Astrocyte (in vitro differentiated cells and primary cell): ENCODE results near the gene LGMN. TPM values are rescaled to one million over a fixed set of nuclear protein-coding genes. Genes with fewer than 3 reads are reported as not detected.

Experiments used
- DNase-seq: peaks from one replicate; pipeline ENCODE4 v3.0.0-alpha.2; 2010; ENCODE audit warnings: low read depth
- FAIRE-seq: peaks from 2 replicates; lab custom pipeline; 2011; peaks lifted over from hg19 to GRCh38; lab: Jason Lieb, UNC
- H2AFZ ChIP-seq: 2 replicates; pipeline ENCODE4 v1.6.0; 2012; ENCODE audit warnings: low read depth, low read length, inconsistent platforms
- H3K27ac ChIP-seq: 2 replicates; pipeline ENCODE4 v1.5.1; 2011; ENCODE audit warnings: low read depth, low read length, inconsistent platforms
- H3K27me3 ChIP-seq: 2 replicates; pipeline ENCODE4 v1.6.0; 2011; ENCODE audit warnings: low read length, inconsistent platforms; ENCODE audit not compliant: insufficient read depth
- H3K36me3 ChIP-seq: 2 replicates; pipeline ENCODE4 v1.5.1; 2011; ENCODE audit warnings: low read length, inconsistent platforms; ENCODE audit not compliant: insufficient read depth
- H3K4me1 ChIP-seq: 2 replicates; pipeline ENCODE4 v1.5.1; 2011; ENCODE audit warnings: low read length, inconsistent platforms; ENCODE audit not compliant: insufficient read depth
- H3K4me2 ChIP-seq: 2 replicates; pipeline ENCODE4 v1.6.0; 2012; ENCODE audit warnings: low read length, inconsistent platforms
- H3K4me3 ChIP-seq: 2 replicates; pipeline ENCODE4 v1.5.1; 2011; ENCODE audit warnings: low read depth, mild to moderate bottlenecking, low read length, inconsistent platforms; ENCODE audit not compliant: insufficient read depth
- H3K79me2 ChIP-seq: 2 replicates; pipeline ENCODE4 v1.6.0; 2012; ENCODE audit warnings: mild to moderate bottlenecking, low read length, inconsistent platforms; ENCODE audit not compliant: insufficient read depth
- H3K9ac ChIP-seq: 2 replicates; pipeline ENCODE4 v1.6.0; 2012; ENCODE audit warnings: mild to moderate bottlenecking, low read length, inconsistent platforms
- H3K9me3 ChIP-seq: 2 replicates; pipeline ENCODE4 v1.5.1; 2012; ENCODE audit warnings: low read depth, mild to moderate bottlenecking, low read length, inconsistent platforms; ENCODE audit not compliant: insufficient read depth
- H4K20me1 ChIP-seq: 2 replicates; pipeline ENCODE4 v1.6.0; 2012; ENCODE audit warnings: low read length, inconsistent platforms; ENCODE audit not compliant: insufficient read depth
- H3K27ac Mint-ChIP-seq: one replicate; pipeline ENCODE4 v1.8.0; 2021; ENCODE audit warnings: mild to moderate bottlenecking, mixed read lengths; ENCODE audit not compliant: unreplicated experiment
- H3K27me3 Mint-ChIP-seq: one replicate; pipeline ENCODE4 v1.8.0; 2021; ENCODE audit warnings: low read depth, mixed read lengths; ENCODE audit not compliant: unreplicated experiment
- H3K36me3 Mint-ChIP-seq: one replicate; pipeline ENCODE4 v1.8.0; 2021; ENCODE audit warnings: low read depth, mixed read lengths; ENCODE audit not compliant: unreplicated experiment
- H3K4me1 Mint-ChIP-seq: one replicate; pipeline ENCODE4 v1.8.0; 2021; ENCODE audit warnings: low read depth, mixed read lengths; ENCODE audit not compliant: unreplicated experiment
- H3K4me3 Mint-ChIP-seq: one replicate; pipeline ENCODE4 v1.8.0; 2021; ENCODE audit warnings: mild to moderate bottlenecking, moderate library complexity, mixed read lengths; ENCODE audit not compliant: unreplicated experiment
- H3K9me3 Mint-ChIP-seq: one replicate; pipeline ENCODE4 v1.8.0; 2021; ENCODE audit warnings: mild to moderate bottlenecking, mixed read lengths; ENCODE audit not compliant: unreplicated experiment
- CTCF ChIP-seq: IDR thresholded peaks from 2 replicates; pipeline ENCODE4 v1.5.1; 2011; ENCODE audit warnings: low read depth, mild to moderate bottlenecking, inconsistent platforms, low read length, moderate library complexity; ENCODE audit not compliant: insufficient read depth
- EZH2 ChIP-seq: IDR thresholded peaks from 2 replicates; pipeline ENCODE4 v1.6.1; 2012; ENCODE audit warnings: mild to moderate bottlenecking, low read length, inconsistent platforms; ENCODE audit not compliant: insufficient read depth
- total RNA-seq: library from RNA; stranded (reverse); gene quantifications from 2 replicates; pipeline ENCODE4 v1.2.1, GENCODE V29; 2021

LGMN gene
- total RNA-seq, 1 donor from 2014 or later, result 232 TPM

- H3K4me3 ChIP-seq, result no peak overlapping the region
- FAIRE-seq (no peak), DNase-seq (no peak)
- peaks cover 9% of the 10 kb centered on the region for H3K27me3 Mint-ChIP-seq
- no peak overlapping the region for H3K9ac ChIP-seq
- no peaks in the 10 kb centered on the region for H3K4me1 ChIP-seq
- H2AFZ ChIP-seq, result no peak overlapping the region
- no peak overlapping the region for H3K27ac ChIP-seq
- no peaks in the 10 kb centered on the region for H3K36me3 ChIP-seq
- H3K4me1 Mint-ChIP-seq, result peaks cover 20% of the 10 kb centered on the region
- peaks cover 19% of the 10 kb centered on the region for H3K27me3 ChIP-seq
- H3K9me3 Mint-ChIP-seq, result peaks cover 1% of the 10 kb centered on the region
- H3K36me3 Mint-ChIP-seq, result peaks cover under 1% of the 10 kb centered on the region
- no peak overlapping the region for H3K27ac Mint-ChIP-seq
- no peak overlapping the region for H3K4me3 Mint-ChIP-seq
- TF ChIP-seq CTCF (no peak), EZH2 (no peak)
- peaks cover 4% of the 10 kb centered on the region for H4K20me1 ChIP-seq
- no peak overlapping the region for H3K4me2 ChIP-seq
- H3K79me2 ChIP-seq, result no peaks in the 10 kb centered on the region
- no peaks in the 10 kb centered on the region for H3K9me3 ChIP-seq
These were observed 52.9 kb downstream of the LGMN start for GRCh38 chr14:92695562-92695961.

GRCh38 chr14:92694807-92695206 is 53.6 kb downstream of the LGMN start:
- FAIRE-seq, result no peak
- no peak overlapping the region for H3K27ac ChIP-seq
- TF ChIP-seq CTCF (no peak), EZH2 (no peak)
- no peak for DNase-seq
- H3K36me3 ChIP-seq, result no peaks in the 10 kb centered on the region
- H3K4me1 Mint-ChIP-seq, result peaks cover 20% of the 10 kb centered on the region
- peaks cover 19% of the 10 kb centered on the region for H3K27me3 ChIP-seq
- H3K9me3 Mint-ChIP-seq, result peaks cover 1% of the 10 kb centered on the region
- no peaks in the 10 kb centered on the region for H3K9me3 ChIP-seq
- H3K36me3 Mint-ChIP-seq, result peaks cover 3% of the 10 kb centered on the region
- H3K4me1 ChIP-seq, result no peaks in the 10 kb centered on the region
- H3K4me3 Mint-ChIP-seq, result no peak overlapping the region
- H3K79me2 ChIP-seq, result no peaks in the 10 kb centered on the region
- H3K4me3 ChIP-seq, result no peak overlapping the region
- peaks cover 4% of the 10 kb centered on the region for H4K20me1 ChIP-seq
- H2AFZ ChIP-seq, result no peak overlapping the region
- H3K9ac ChIP-seq, result no peak overlapping the region
- no peak overlapping the region for H3K4me2 ChIP-seq
- H3K27ac Mint-ChIP-seq, result peak overlapping the region; percentile 81
- peaks cover 9% of the 10 kb centered on the region for H3K27me3 Mint-ChIP-seq

- H3K27ac ChIP-seq, result no peak overlapping the region
- DNase-seq (no peak), FAIRE-seq (no peak)
- no peaks in the 10 kb centered on the region for H3K36me3 ChIP-seq
- peaks cover 3% of the 10 kb centered on the region for H3K36me3 Mint-ChIP-seq
- H3K4me2 ChIP-seq, result no peak overlapping the region
- H3K27ac Mint-ChIP-seq, result no peak overlapping the region
- no peaks in the 10 kb centered on the region for H3K9me3 ChIP-seq
- H3K27me3 Mint-ChIP-seq, result peaks cover 5% of the 10 kb centered on the region
- H3K79me2 ChIP-seq, result no peaks in the 10 kb centered on the region
- no peak for TF ChIP-seq CTCF
- TF ChIP-seq EZH2, result no peak
- H2AFZ ChIP-seq, result no peak overlapping the region
- H4K20me1 ChIP-seq, result peaks cover 4% of the 10 kb centered on the region
- H3K4me3 Mint-ChIP-seq, result no peak overlapping the region
- peaks cover 20% of the 10 kb centered on the region for H3K4me1 Mint-ChIP-seq
- H3K27me3 ChIP-seq, result peaks cover 19% of the 10 kb centered on the region
- H3K9me3 Mint-ChIP-seq, result peaks cover 1% of the 10 kb centered on the region
- no peaks in the 10 kb centered on the region for H3K4me1 ChIP-seq
- no peak overlapping the region for H3K4me3 ChIP-seq
- H3K9ac ChIP-seq, result no peak overlapping the region
These were observed 54.2 kb downstream of the LGMN start for GRCh38 chr14:92693998-92694795.
